ENCODE data around the gene SPATA31A3. TPM values are rescaled to one million over a fixed set of nuclear protein-coding genes. Genes with fewer than 3 reads are reported as not detected.
"Not testable (repeated sequence)": the region's sequence is repeated elsewhere in the genome, so short reads cannot be mapped to it uniquely, and the experiment has no call there.

SPATA31A3 gene
- total RNA-seq: not detected

DNA sequence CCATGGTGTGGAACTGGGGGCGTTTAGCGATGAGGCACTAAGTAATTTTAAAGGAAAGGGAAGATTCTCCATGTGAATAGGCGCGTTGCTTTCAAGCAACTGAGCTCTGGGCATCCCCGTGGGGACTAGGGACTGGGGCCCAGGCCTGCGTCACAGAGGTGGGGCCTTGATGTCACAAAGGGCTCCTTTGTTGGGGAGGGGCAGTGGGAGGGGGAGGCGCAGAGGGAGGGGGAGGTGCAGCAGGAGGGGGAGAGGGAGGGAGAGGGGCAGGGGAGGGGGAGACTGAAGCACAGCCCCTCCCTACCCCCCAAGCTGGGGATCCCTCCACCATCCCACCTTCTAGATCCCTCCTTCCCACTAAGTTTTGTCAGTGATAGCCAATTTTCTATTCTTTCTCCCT, at the start of gene SPATA31A3:
SPATA31A3 (minus strand) TSS at position 101 of the 400 bp plus-strand sequence; CDS start at position 72, 29 bp downstream.
- not testable (repeated sequence) for DNase-seq; ATAC-seq; H3K4me1 Mint-ChIP-seq (ENCODE audit: low read depth); H3K27me3 Mint-ChIP-seq (ENCODE audit: low read depth); H3K36me3 Mint-ChIP-seq (ENCODE audit: insufficient read depth); H3K9me3 Mint-ChIP-seq; H3K4me3 Mint-ChIP-seq

DNA sequence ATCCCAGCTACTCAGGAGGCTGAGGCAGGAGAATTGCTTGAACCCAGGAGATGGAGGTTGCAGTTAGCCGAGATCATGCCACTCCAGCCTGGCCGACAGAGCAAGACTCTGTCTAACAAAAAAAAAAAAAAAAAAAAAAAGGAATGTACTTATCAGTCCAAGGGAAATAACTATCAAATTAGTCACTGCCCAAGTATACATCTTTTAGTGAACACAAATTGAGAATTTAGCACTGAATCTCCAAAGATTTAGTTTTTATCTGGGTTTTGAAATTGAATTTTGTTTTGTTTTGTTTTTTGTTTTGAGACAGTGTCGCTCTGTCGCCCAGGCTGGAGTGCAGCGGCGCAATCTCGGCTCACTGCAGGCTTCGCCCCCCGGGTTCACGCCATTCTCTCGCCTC, 39.8 kb downstream of the SPATA31A3 start:
- H3K27me3 Mint-ChIP-seq (ENCODE audit: low read depth); H3K36me3 Mint-ChIP-seq (ENCODE audit: insufficient read depth); H3K4me3 Mint-ChIP-seq; DNase-seq; H3K9me3 Mint-ChIP-seq; ATAC-seq; H3K4me1 Mint-ChIP-seq (ENCODE audit: low read depth): not testable (repeated sequence)

DNA sequence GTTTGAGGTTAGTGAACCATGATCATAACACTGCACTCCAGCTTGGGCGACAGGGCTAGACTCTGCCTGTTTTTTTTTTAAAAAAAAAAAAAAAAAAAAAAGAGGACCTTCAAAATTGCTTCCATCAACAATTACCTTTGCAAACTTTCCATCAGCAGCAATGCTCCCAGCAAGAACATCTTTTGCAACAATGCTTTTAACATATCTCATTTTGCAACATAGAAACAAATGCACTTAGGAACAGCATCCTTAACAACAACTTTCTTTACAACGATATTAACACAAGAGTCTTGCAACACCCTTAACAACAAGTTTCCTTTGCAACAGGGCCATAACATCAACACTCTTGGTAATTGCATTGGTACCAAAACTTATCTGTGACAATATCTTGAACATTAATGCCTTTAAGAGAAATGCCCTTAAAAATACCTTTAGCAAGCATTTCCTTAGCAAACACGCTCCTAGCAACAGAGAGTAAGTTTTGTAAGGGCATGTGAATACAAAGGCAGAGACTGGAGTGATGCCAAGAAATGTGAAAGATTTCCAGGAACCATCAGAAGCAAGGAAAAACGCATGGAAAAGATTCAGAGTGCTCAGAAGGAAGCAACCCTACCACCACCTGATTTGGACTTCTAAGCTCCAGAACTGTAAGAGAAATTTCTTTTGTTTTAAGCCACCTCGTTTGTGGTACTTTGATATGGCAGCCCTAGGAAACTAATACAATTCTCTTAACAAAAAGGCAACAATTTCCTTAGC, 49.8 kb downstream of the SPATA31A3 start:
- H3K4me1 Mint-ChIP-seq (ENCODE audit: low read depth); DNase-seq; ATAC-seq; H3K9me3 Mint-ChIP-seq; H3K4me3 Mint-ChIP-seq; H3K27me3 Mint-ChIP-seq (ENCODE audit: low read depth); H3K36me3 Mint-ChIP-seq (ENCODE audit: insufficient read depth): not testable (repeated sequence)

- DNase-seq; H3K9me3 Mint-ChIP-seq; H3K36me3 Mint-ChIP-seq (ENCODE audit: insufficient read depth); H3K4me3 Mint-ChIP-seq; H3K27me3 Mint-ChIP-seq (ENCODE audit: low read depth); ATAC-seq; H3K4me1 Mint-ChIP-seq (ENCODE audit: low read depth): not testable (repeated sequence)
These were observed 52.2 kb downstream of the SPATA31A3 start for GRCh38 chr9:66939878-66940830.

- H3K27me3 Mint-ChIP-seq (ENCODE audit: low read depth); ATAC-seq; H3K36me3 Mint-ChIP-seq (ENCODE audit: insufficient read depth); H3K4me1 Mint-ChIP-seq (ENCODE audit: low read depth); DNase-seq; H3K9me3 Mint-ChIP-seq; H3K4me3 Mint-ChIP-seq: not testable (repeated sequence)
These were observed 54.0 kb downstream of the SPATA31A3 start for GRCh38 chr9:66938322-66938721.

- H3K36me3 Mint-ChIP-seq (ENCODE audit: insufficient read depth); DNase-seq; ATAC-seq; H3K4me3 Mint-ChIP-seq; H3K9me3 Mint-ChIP-seq; H3K27me3 Mint-ChIP-seq (ENCODE audit: low read depth); H3K4me1 Mint-ChIP-seq (ENCODE audit: low read depth): not testable (repeated sequence)
These were observed 54.7 kb downstream of the SPATA31A3 start for GRCh38 chr9:66937662-66938061.

Other genes starting within 250 kb of the SPATA31A3 start
- gene ZNF658, start 91.8 kb downstream of the SPATA31A3 start, total RNA-seq: 1 to 10 TPM in 2 of 3 donors, under 1 TPM in 1; 0.68 to 2.1 (median 1.8) TPM